ENCODE measurements around the gene PPM1M. TPM values are rescaled to one million over a fixed set of nuclear protein-coding genes. Genes with fewer than 3 reads are reported as not detected.

PPM1M gene
- total and polyA plus RNA-seq, 10 of the 15 experiments (the other 5 are each of a cell fraction or from before 2014, with no cell fraction given): 7.3 to 24.8 (median 15.8) TPM

GRCh38 chr3:52245322-52246263, at the start of gene PPM1M (continued):
- TF ChIP-seq GATAD2B (conservative IDR thresholded peaks at IDR 0.05; ENCODE audit: low read depth): 0 out of 2 replicates have a peak, but pooled peaks have one; percentile 75
- TF ChIP-seq PAX8 (IDR thresholded peaks at IDR 0.05): no peak
- no peak for TF ChIP-seq CEBPZ (IDR thresholded peaks at IDR 0.05; ENCODE audit: low read depth, low read length)
- no peak for TF ChIP-seq SUZ12 (IDR thresholded peaks at IDR 0.05; ENCODE audit: unreplicated experiment)
- no peak for TF ChIP-seq IRF4 (IDR thresholded peaks at IDR 0.05; ENCODE audit: low read depth, low read length)
- no peak for TF ChIP-seq TAF1 (IDR thresholded peaks at IDR 0.05; ENCODE audit: borderline replicate concordance, low read depth, low read length)
- no peak for TF ChIP-seq KDM1A (IDR thresholded peaks at IDR 0.05; ENCODE audit: borderline replicate concordance)
- no peak for TF ChIP-seq FOXM1 (IDR thresholded peaks at IDR 0.05; ENCODE audit: low read depth, low read length)
- no peak for TF ChIP-seq SUPT20H (IDR thresholded peaks at IDR 0.05; ENCODE audit: borderline replicate concordance, control insufficient read depth, low read depth, low read length)
- TF ChIP-seq NR2C2 (IDR thresholded peaks at IDR 0.05; ENCODE audit: borderline replicate concordance, control insufficient read depth, insufficient read length, low read depth): no peak
- TF ChIP-seq ZBTB33 (IDR thresholded peaks at IDR 0.05): no peak
- peak; percentile 58 for TF ChIP-seq DPF2 (IDR thresholded peaks at IDR 0.05)
- TF ChIP-seq BHLHE40 (IDR thresholded peaks at IDR 0.05; ENCODE audit: borderline replicate concordance in 1 of 2, low read depth in 2 of 2, low read length in 1 of 2): peak; percentile 12 to 80; a peak in 2 of 4 replicates
- TF ChIP-seq EZH2 (IDR thresholded peaks at IDR 0.05; ENCODE audit: borderline replicate concordance, control insufficient read depth, low read depth, low read length): no peak
- no peak for TF ChIP-seq EP300 (IDR thresholded peaks at IDR 0.05; ENCODE audit: borderline replicate concordance in 1 of 2, control insufficient read depth in 1 of 2, low read depth in 2 of 2, low read length in 2 of 2)
- TF ChIP-seq ZNF217 (IDR thresholded peaks at IDR 0.05): peak; percentile 58; the same call in 1 of the 2 replicates
- no peak for TF ChIP-seq NFYA (IDR thresholded peaks at IDR 0.05; ENCODE audit: borderline replicate concordance, low read depth, low read length)
- no peak for TF ChIP-seq SREBF1 (IDR thresholded peaks at IDR 0.05; ENCODE audit: low read length)
- TF ChIP-seq IKZF2 (IDR thresholded peaks at IDR 0.05): peak; percentile 30 to 33; a peak in 2 of 4 replicates
